ENCODE measurements around the gene CLIP1. TPM values are rescaled to one million over a fixed set of nuclear protein-coding genes. Genes with fewer than 3 reads are reported as not detected.

Gene CLIP1
- total RNA-seq (2012; rRNA removed) = 54.8 and 58.9 TPM in 2 replicates
- 35.6 and 38.0 TPM in 2 replicates for polyA plus RNA-seq (2012; rRNA removed)
- polyA plus RNA-seq (2012; cell fraction: cytosol; rRNA removed) = 14.5 and 24.5 TPM in 2 replicates
- 33.5 and 72.7 TPM in 2 replicates for polyA plus RNA-seq (2012; cell fraction: nucleus; rRNA removed; ENCODE audit: low replicate concordance)
- percentile 92 among the genes with signal in this experiment for Bru-seq, nascent RNA
- percentile 96 among the genes with signal in this experiment for BruChase-seq, experiment 1, labeled RNA remaining after a 6-hour chase
- percentile 86 among the genes with signal in this experiment for BruChase-seq, experiment 2, labeled RNA remaining after a 2-hour chase
- long read RNA-seq, full-length matches to known transcripts = 5 of 146 reads
- long read RNA-seq, partial matches to known transcripts = 120 of 146 reads
- long read RNA-seq, other reads (novel, unspliced or antisense) = 21 of 146 reads

GRCh38 chr12:122421821-122422729, at the start of gene CLIP1:
TSS of gene CLIP1 (minus strand) at chr12:122422669. CDS start at chr12:122380452, 42,217 bp downstream.
- Histone ChIP-seq H3K9me1 (ENCODE audit: insufficient read depth, low read length) (peaks cover 4% of the 10 kb centered on the region), H3K4ac (ENCODE audit: low read depth, low read length) (peak within 1 kb of the TSS; percentile 95), H2AK5ac (ENCODE audit: low read depth, low read length) (peak within 1 kb of the TSS; percentile 92), H3K56ac (ENCODE audit: extremely low read depth, insufficient read depth, low read length) (peak within 1 kb of the TSS; percentile 94), H2BK20ac (ENCODE audit: low read depth, low read length) (peak within 1 kb of the TSS; percentile 50), H3K27me3 (ENCODE audit: control insufficient read depth, insufficient read depth, low read length) (no peaks in the 10 kb centered on the region), H4K20me1 (ENCODE audit: insufficient read depth, low read length) (peaks cover 28% of the 10 kb centered on the region), H3K9ac (ENCODE audit: low read depth, low read length) (peak within 1 kb of the TSS; percentile 99), H4K91ac (ENCODE audit: insufficient read depth, low read depth, low read length) (peak within 1 kb of the TSS; percentile 88), H3K23ac (ENCODE audit: low read depth, low read length) (peak within 1 kb of the TSS; percentile 93), H4K5ac (ENCODE audit: low read depth, low read length) (peak within 1 kb of the TSS; percentile 61), H2AFZ (replicated peaks; ENCODE audit: low read length, poor library complexity) (peak within 1 kb of the TSS; percentile 97), H3K9me3 (ENCODE audit: control insufficient read depth, insufficient read depth, low read length) (no peaks in the 10 kb centered on the region), H2AK9ac (replicated peaks; ENCODE audit: low read depth, low read length, poor library complexity) (peak within 1 kb of the TSS; percentile 98), H2BK120ac (ENCODE audit: low read depth, low read length) (peak within 1 kb of the TSS; percentile 86), H2BK5ac (ENCODE audit: low read depth, low read length, poor library complexity, severe bottlenecking) (peak within 1 kb of the TSS; percentile 93), H3K36me3 (ENCODE audit: control insufficient read depth, insufficient read depth, low read length) (no peaks in the 10 kb centered on the region), H3K79me1 (ENCODE audit: low read depth in 1 of 2, low read length in 2 of 2) (peaks cover 0 to 53% of the 10 kb centered on the region in 2 experiments; a peak in 2 of 4 replicates), H3K4me1 (ENCODE audit: control insufficient read depth, insufficient read depth, low read length) (peaks cover 10% of the 10 kb centered on the region), H3K4me3 (ENCODE audit: insufficient read depth, low read depth, low read length) (peak within 1 kb of the TSS; percentile 86), H3K4me2 (ENCODE audit: low read depth, low read length) (peak within 1 kb of the TSS; percentile 95), H2BK15ac (ENCODE audit: low read depth, low read length) (peak within 1 kb of the TSS; percentile 83; the same call in 2 of the 3 replicates), H3K27ac (ENCODE audit: insufficient read depth, low read length) (peak within 1 kb of the TSS; percentile 98), H3K14ac (replicated peaks; ENCODE audit: low read depth, low read length) (peak within 1 kb of the TSS; percentile 99), H4K8ac (ENCODE audit: low read depth in 2 of 2, low read length in 2 of 2) (peak within 1 kb of the TSS; percentile 62 to 86), H3K18ac (ENCODE audit: low read depth, low read length) (peak within 1 kb of the TSS; percentile 91)
- dilution Hi-C loops (cut with HindIII; ENCODE audit: low sequenced_read_pairs, unreplicated experiment) = no loop called here
- ATAC-seq (ENCODE audit: low read depth) (peak; percentile 80), DNase-seq (peak; percentile 65)
- intact Hi-C loops (cut with micrococcal nuclease) = loop anchor here (1.0 kb wide), 2 partner anchors 22 to 49 kb away; no protein-coding TSS in a partner anchor
- ChIA-PET POLR2A (ENCODE audit: unreplicated experiment) (interaction anchor here (1.6 kb wide), 1 partner anchor 22 kb away, joined by 6 read pairs; no protein-coding TSS in a partner anchor), CTCF (interaction anchor here (1.0 kb wide), 1 partner anchor 22 kb away, joined by 7 read pairs; no protein-coding TSS in a partner anchor)
- TF ChIP-seq CEBPB (IDR thresholded peaks at IDR 0.05; ENCODE audit: low read depth, low read length) = no peak
- peak; percentile 53 for TF ChIP-seq CTCF (conservative IDR thresholded peaks at IDR 0.05; ENCODE audit: low read depth, low read length)
- TF ChIP-seq SMC3 (IDR thresholded peaks at IDR 0.05; ENCODE audit: low read depth, low read length) = peak; percentile 24; the same call in 1 of the 2 replicates
- TF ChIP-seq FOS (IDR thresholded peaks at IDR 0.05; ENCODE audit: low read depth, low read length) = no peak
- TF ChIP-seq MXI1 (IDR thresholded peaks at IDR 0.05; ENCODE audit: borderline replicate concordance, low read depth, low read length) = no peak; the same call in 1 of the 2 replicates
- peak; percentile 35; the same call in 1 of the 2 replicates for TF ChIP-seq MAZ (IDR thresholded peaks at IDR 0.05; ENCODE audit: borderline replicate concordance, low read depth, low read length)
- peak; percentile 75 for TF ChIP-seq POLR2A (IDR thresholded peaks at IDR 0.05; ENCODE audit: low read depth, low read length)
- peak; percentile 64 for TF ChIP-seq RAD21 (IDR thresholded peaks at IDR 0.05; ENCODE audit: low read length)
- no peak for TF ChIP-seq BHLHE40 (IDR thresholded peaks at IDR 0.05; ENCODE audit: low read depth, low read length)
- no TSS peak for BruUV-seq (replicated peaks)
- in situ Hi-C loops (cut with MboI; ENCODE audit: low sequenced_read_pairs) = no loop called here
- WGBS, 2 experiments (ENCODE audit: extremely low coverage in 2 of 2, insufficient read length in 1 of 2) = 0% methylated on average over 52 of the region's 118 CpGs; no CpG with 5 or more reads in 1 of the 2 experiments

Data from IMR-90 (cell line).